HFF-Myc (cell line): ENCODE measurements around the gene ELP2.
"Not testable (repeated sequence)": the region's sequence is repeated elsewhere in the genome, so short reads cannot be mapped to it uniquely, and the experiment has no call there.

Experiments
- DNase-seq: peaks from one replicate; pipeline ENCODE4 v3.0.0-alpha.2; 2011; ENCODE audit warnings: low read depth; ENCODE audit errors: extremely low read depth
- H3K4me3 ChIP-seq: replicated peaks from 2 replicates; pipeline ENCODE4 v1.5.1; 2011; ENCODE audit warnings: low read depth, mild to moderate bottlenecking, control low read depth, low read length
- TF ChIP-seq, protein P1 (sequence below): IDR thresholded peaks from 2 replicates; pipeline ENCODE4 v1.5.1; 2012; ENCODE audit warnings: mild to moderate bottlenecking, low read depth, low read length, control low read depth; ENCODE audit errors: missing control alignments

The ELP2 gene, protein sequence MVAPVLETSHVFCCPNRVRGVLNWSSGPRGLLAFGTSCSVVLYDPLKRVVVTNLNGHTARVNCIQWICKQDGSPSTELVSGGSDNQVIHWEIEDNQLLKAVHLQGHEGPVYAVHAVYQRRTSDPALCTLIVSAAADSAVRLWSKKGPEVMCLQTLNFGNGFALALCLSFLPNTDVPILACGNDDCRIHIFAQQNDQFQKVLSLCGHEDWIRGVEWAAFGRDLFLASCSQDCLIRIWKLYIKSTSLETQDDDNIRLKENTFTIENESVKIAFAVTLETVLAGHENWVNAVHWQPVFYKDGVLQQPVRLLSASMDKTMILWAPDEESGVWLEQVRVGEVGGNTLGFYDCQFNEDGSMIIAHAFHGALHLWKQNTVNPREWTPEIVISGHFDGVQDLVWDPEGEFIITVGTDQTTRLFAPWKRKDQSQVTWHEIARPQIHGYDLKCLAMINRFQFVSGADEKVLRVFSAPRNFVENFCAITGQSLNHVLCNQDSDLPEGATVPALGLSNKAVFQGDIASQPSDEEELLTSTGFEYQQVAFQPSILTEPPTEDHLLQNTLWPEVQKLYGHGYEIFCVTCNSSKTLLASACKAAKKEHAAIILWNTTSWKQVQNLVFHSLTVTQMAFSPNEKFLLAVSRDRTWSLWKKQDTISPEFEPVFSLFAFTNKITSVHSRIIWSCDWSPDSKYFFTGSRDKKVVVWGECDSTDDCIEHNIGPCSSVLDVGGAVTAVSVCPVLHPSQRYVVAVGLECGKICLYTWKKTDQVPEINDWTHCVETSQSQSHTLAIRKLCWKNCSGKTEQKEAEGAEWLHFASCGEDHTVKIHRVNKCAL

DNA sequence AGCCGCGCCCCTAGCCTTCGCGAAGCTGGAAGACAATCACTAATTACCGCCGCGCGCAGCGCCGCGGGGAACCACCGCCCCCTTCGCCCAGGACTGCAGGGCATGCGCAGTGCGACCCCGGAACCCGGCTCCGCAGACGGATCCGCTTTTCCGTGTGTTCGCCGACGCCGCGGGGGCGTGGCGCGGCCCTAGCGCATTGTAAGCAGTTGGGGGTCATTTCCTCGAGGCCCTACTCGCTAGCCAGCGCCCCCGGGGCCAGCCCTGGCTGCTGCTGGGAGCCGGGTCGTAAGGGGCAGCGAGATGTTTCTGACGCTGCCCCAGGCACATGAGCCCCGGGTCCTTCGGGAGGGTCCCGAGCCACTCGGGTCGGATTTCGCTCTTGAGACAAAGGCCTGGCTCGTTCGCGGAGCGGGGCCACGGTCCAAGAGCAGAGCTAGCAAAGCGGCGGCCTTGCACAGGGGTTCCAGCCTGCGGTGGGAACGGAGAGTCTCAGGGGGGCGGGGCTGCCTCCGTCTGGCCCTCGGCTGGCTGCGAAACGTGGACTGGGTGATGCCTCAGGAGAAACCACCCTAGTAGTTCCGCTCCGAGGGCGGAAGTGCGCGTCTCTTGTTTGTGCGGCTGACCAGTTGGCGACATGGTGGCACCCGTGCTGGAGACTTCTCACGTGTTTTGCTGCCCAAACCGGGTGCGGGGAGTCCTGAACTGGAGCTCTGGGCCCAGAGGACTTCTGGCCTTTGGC lies at the start of gene ELP2, which contains the start of gene SLC39A6:
TSS of gene ELP2 (plus strand) at position 600 of the 739 bp plus-strand sequence. CDS start at position 635, 35 bp downstream.
TSS of gene SLC39A6 (minus strand) at position 41 of the 739 bp plus-strand sequence. CDS start 2,333 bp downstream, outside the sequence.
- peak; percentile 83 for DNase-seq
- peak within 1 kb of the TSS; percentile 98 for H3K4me3 ChIP-seq
- TF ChIP-seq, protein P1, sequence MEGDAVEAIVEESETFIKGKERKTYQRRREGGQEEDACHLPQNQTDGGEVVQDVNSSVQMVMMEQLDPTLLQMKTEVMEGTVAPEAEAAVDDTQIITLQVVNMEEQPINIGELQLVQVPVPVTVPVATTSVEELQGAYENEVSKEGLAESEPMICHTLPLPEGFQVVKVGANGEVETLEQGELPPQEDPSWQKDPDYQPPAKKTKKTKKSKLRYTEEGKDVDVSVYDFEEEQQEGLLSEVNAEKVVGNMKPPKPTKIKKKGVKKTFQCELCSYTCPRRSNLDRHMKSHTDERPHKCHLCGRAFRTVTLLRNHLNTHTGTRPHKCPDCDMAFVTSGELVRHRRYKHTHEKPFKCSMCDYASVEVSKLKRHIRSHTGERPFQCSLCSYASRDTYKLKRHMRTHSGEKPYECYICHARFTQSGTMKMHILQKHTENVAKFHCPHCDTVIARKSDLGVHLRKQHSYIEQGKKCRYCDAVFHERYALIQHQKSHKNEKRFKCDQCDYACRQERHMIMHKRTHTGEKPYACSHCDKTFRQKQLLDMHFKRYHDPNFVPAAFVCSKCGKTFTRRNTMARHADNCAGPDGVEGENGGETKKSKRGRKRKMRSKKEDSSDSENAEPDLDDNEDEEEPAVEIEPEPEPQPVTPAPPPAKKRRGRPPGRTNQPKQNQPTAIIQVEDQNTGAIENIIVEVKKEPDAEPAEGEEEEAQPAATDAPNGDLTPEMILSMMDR = no peak

DNA sequence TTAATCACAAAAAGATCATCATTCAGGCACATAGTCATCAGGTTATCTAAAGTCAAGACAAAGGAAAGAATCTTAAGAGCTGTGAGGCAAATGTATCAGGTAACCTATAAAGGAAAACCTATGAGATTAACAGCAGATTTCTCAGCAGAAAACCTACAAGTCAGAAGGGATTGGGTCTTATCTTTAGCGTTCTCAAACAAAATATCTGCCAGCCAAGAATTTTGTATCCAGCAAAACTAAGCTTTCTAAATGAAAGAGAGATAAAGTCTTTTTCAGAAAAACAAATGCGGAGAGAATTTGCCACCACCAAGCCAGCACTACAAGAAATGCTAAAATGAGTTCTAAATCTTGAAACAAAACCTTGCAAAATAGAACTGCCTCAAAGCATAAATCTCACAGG lies 48.6 kb upstream of the ELP2 start:
- not testable (repeated sequence) for H3K4me3 ChIP-seq, DNase-seq

DNA sequence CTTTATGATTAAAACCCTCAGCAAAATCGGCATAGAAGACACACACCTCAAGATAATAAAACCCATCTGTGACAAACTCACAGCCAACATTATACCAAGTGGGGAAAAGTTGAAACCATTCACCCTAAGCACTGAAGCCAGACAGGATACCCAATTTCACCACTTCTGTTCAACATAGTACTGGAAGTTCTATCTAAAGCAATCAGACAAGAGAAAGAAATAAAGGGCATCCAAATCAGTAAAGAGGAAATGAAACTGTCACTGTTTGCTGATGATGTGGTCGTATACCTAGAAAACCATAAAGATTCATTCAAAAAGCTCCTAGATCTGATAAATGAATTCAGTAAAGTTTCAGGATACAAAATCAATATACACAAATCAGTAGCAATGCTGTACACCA lies 46.0 kb upstream of the ELP2 start:
- TF ChIP-seq, protein P1 = no peak
- H3K4me3 ChIP-seq = no peak overlapping the region
- DNase-seq = no peak

DNA sequence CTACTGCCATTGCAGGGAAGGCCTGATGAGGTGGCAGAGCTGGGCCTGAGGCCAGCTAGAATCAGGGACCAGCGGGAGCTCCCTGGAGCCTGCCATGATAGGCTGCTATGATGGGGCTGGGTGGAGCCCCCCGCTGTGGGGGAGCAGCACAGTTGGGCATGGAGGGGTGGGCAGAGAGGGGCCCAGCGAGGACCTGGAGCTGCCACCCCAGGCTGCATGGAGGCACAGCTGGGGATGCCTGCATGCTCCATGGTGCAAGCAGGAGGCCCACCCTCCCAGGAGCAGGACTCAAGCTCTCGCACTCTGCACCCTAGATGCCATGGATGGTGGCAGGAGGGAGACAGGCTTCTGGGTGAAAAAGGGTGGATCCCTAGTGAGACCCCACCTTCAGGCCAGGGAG lies 44.5 kb upstream of the ELP2 start:
- no peak overlapping the region for H3K4me3 ChIP-seq
- no peak for DNase-seq

DNA sequence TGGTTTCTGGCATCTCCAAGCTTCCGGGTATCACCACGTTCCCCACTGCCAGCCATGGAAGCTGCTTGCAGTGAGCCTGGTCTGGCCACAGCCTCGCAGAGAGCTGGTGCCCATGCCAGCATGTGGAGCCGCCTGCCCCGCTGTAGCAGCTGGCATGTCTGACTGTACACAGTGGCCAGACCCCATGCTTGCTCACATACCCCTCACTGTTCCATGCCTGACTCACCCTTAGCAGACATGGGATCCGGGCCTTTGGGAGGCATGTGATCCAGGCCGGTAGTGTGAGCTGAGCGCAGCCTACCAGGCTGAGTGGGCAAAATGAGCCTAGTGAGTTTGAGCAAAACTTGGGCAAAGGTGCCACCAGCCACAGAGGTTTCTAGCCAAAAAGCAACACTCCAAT lies 43.5 kb upstream of the ELP2 start:
- H3K4me3 ChIP-seq = no peak overlapping the region
- DNase-seq = no peak
- TF ChIP-seq, protein P1 = no peak

More for the DNA sequence above, 44.5 kb upstream of the ELP2 start:
- TF ChIP-seq, protein P1 = no peak

DNA sequence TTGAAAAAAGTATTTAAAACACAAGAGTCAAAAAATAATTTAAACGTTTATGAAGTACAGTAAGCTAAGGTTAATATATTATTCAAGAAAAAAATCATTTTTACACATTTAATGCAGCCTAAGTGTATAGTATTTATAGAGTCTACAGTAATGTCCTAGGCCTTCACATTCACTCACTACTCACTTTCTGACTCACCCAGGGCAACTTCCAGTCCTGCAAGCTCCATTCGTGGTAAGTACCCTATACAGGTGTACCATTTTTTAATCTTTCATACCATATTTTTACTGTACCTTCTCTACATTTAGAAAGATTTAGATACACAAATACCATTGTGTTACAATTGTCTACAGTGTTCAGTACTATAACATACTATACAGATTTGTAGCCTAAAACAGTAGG lies 41.4 kb upstream of the ELP2 start:
- no peak for DNase-seq
- no peak overlapping the region for H3K4me3 ChIP-seq

More for the DNA sequence above, 41.4 kb upstream of the ELP2 start:
- TF ChIP-seq, protein P1 = no peak
